Measurements from ENCODE around the gene GUCA1A.
"Not testable (repeated sequence)": the region's sequence is repeated elsewhere in the genome, so short reads cannot be mapped to it uniquely, and the experiment has no call there.

GUCA1A gene

DNA sequence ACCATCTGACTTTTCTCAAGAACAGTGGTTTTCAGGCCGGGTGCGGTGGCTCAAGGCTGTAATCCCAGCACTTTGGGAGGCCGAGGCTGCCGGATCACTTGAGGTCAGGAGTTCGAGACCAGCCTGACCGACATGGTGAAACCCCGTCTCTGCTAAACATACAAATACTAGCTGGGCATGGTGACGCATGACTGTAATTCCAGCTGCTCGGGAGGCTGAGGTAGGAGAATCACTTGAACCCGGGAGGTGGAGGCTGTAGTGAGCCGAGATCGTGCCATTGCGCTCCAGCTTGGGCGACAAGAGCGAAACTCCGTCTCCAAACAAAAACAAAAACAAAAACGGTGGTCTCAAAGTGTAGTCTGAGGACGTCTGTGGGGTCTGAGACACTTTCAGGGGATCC, 43.3 kb downstream of the GUCA1A start:
- DNase-seq, result not testable (repeated sequence)

DNA sequence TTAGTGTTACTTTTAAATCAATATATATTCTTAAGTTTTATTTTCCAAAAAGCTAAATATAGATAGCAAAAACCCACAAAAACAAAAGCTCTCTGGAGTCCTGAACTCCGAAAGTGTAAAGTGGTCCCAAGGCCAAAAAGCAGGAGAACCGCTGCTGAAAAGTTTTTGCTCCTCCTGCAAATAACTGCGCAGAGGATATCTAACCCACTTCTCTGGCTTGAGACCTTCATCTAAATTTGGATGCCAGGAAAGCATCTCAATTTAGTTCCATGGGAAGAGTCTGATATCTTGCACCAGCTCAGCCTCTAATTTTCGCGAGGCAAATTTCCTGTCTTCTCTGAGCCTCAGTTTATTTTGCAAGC, 44.0 kb downstream of the GUCA1A start:
- no peak for DNase-seq

DNA sequence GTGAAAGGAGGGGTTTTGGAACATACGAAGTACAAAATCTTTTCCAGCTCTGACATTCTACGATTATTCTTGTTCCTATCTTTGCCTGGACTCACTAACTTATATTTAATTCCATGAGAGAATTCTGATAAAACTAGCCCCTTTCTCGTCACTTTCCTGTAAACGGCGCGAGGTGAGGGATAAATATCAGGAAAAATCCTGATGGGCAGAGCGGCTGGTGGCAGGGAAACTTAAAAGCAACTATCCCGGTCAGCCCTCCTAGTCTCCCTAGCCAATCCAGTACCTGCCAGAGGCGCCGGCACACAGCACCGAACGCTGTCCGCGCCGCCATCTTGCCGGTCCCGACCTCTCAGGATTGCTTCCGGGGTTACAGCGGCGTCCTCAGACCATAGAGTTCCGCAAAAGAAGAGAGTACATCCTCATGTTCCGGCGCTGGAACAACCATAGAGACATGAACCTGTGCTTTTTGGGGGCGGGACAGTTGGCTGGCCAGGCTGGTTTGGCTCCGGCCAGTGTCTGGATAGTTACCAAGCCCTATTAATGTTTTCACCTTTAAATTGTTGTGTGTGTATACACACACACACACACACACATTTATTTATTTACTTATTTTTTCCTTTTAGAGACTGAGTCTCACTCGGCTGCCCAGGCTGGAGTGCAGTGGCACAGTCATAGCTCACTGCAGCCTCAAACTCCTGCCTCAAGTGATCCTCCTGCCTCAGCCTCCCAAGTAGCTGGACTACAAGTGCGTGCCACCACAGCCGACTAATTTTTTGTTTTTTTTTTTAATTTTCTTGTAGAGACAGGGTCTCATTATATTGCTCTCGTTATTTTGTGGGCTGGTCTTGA, 44.6 kb downstream of the GUCA1A start, which contains the start of gene MRPS10:
TSS of gene MRPS10 (minus strand) at position 343 of the 849 bp plus-strand sequence. CDS start at position 331, 12 bp downstream.
- peak; percentile 95 for DNase-seq

DNA sequence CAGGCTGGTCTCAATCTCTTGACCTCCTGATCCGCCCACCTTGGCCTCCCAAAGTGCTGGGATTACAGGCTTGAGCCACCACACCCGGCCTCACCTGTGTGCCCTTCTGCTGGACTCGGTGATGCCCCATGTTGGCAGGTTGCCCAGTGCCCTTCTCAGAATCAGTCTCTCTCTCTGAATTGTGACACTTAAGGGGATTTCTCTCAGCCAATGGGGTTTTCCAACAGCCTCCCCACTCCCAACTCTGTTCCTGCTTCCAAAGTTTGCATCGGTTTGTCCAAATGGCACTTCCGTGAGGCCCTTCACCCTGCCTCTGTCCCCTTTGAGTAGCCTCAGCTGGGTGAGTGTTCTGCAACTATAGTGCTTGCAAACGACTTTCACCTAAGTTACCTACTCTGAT, 47.6 kb downstream of the GUCA1A start:
- DNase-seq, result no peak

DNA sequence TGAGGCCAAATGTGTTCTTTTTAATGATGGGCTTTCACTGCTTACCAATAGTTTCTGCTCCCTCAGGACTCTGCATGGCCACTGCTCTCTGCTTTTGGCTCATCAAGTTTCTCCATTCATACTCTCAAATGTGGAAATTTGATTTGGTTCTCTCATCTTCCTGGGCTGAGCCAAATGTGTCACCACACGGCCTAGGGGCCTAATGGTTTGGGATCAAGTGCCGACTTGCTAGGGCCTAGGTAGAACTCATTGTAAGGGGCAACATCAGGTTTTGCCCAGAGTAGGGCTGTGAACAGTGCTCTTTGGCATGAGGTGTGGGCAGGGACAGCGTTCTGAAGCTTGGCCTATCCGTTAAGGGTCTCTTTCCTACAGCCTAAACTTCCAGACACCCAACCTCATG, 48.4 kb downstream of the GUCA1A start:
- DNase-seq, result no peak

DNA sequence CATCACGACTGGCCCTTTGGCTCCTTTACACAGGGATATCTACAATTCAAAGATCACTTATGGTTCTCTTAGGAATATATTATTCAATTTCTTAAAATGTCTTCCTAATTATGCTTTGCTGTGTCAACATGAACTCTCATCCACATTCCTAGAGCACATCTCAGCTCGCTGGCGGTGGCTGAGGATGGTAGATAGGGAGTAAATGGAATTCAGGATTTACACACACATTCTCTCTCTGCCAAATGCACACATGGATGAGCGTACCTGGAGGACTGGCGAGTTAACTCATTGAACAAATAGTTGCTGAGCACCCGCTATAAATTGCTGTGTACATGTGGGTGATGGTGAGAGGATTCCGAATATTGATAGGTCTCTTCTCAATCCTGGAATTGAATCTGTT, 49.3 kb downstream of the GUCA1A start:
- DNase-seq, result no peak

DNA sequence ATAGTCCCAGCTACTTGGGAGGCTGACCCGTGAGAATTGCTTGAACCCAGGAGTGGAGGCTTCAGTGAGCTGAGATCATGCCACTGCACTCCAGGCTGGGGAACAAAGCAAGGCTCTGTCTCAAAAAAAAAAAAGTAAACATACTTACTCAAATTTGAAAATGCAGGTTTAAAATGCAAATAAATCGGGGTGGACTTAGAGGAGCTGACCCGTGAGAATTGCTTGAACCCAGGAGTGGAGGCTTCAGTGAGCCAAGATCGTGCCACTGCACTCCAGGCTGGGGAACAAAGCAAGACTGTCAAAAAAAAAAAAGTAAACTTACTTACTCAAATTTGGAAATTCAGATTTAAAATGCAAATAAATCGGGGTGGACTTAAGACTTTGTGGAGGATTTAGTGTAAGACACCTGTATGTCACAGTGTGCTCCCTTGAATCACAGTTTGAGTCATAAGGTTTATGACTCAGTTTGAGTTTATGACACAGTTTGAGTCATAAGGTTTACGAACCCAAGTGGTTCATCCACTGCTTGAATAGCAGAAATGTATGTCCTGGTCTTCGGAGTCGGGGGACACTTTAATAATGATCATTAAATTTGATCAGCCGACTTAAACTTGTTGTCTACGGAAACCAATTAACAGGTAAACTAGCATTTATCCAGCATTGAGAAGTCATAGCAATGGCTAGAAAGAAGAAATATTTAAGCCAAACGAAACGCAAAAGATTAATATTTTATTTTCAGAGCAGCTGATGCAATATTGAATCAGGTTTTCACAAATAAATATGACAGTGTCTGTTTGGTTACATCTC, 51.3 kb downstream of the GUCA1A start:
- peak; percentile 90 for DNase-seq

DNA sequence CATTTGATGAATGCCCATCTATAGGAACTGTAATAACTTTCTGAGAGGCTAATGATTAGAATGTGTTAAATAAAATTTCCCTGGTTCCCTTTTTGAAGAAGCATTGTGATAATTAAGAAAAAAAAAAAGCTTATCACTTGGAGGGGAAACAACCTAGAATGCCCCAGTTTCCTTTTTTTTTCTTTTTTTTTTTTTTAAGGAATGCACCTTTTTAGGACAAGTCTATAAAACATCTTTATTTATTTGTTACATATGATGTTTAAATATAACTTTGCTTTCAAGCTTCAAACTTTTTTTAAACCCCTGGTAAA, 51.8 kb downstream of the GUCA1A start:
- DNase-seq, result no peak

DNA sequence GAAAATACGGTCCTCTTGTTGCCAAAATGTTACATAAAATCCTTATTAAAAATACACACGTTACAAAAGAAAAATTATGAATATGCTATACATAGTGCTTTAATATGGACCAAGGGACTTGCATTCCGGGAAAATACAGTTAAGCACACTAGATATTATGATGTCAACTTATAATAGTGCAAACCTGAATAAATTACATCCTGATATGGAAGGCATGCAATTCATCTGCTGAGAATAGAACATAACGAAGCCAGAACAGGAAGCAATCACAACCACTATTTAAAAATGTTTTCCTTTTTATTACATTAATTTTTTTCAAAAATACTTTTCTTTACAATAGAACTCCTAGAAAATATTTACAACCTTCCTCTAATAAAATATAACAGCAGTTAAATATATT, 52.3 kb downstream of the GUCA1A start:
- DNase-seq, result no peak

DNA sequence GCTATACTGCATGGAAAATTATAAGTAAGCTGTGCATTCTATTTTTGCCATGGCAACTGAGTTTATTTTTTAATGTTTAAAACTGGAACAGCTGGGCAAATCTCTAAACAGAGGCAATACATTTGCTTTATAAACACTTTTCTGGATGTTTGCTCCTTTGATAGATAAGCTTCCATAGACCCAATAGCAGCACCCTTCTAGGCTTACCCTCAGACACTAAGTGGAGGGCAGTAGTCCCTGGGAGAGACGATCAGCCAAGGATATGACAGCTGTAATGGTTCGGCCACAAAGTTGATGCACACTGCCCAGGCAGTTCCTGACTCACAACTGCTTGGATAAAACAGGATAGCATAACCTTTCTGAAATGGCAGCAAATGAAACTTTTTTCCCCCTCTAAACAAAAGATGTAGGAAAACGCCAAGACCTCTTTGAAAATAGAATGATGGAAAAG, 53.0 kb downstream of the GUCA1A start:
- no peak for DNase-seq

DNA sequence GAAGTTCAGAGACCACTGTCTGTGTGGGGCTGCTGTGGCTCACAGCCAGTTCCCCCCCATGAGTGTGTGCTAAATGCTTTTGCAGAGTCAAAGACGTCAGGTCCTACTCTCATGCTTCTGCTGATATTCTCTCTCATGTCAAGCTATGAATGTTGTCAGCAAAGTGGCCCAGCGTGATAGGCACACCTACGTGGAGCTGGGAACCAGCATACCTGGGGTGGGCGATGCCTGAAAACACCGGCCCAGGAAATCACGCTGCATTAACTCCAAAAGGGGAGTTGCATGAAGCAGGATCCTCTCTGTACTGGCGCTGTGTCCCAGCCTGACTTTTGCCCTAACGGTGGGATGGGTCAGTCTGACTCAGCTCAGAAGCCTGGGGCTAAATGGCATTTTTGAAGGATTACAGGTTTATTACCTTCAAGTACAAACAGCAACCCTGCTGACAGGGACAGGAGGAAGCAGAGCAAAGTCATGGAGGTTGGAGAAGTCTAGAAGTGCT, 53.5 kb downstream of the GUCA1A start:
- DNase-seq, result no peak

DNA sequence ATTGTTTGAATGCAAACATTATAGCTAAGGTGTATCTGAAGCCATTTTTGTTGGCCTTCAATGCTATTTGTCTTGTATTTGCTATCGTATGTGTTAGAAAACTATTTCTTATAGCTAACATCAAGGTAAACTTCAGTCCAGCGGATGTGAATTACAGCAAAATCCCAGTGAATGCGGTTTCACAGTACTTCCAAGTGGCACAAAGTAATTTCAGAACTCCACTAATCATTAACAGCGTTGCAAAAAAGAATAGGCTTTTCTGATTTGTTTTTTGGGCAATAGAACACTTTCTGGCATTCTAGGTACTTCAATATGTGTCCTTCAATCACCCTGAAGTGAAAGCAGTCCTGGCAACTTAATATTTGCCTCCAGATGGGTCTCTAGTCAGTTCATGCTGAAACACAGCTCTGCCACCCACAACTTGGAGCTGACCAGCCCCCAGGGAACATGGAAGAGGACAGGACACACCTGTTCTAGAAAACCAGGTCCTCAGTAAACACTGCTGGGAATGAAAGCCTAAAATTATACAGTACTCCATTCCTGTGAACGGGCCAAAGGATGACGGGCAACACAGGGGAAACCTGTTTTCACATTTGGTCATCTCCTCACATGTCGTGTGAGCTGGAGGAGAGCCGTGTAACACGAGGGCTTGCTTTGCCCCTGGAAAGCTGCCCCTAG, 54.1 kb downstream of the GUCA1A start:
- no peak for DNase-seq

DNA sequence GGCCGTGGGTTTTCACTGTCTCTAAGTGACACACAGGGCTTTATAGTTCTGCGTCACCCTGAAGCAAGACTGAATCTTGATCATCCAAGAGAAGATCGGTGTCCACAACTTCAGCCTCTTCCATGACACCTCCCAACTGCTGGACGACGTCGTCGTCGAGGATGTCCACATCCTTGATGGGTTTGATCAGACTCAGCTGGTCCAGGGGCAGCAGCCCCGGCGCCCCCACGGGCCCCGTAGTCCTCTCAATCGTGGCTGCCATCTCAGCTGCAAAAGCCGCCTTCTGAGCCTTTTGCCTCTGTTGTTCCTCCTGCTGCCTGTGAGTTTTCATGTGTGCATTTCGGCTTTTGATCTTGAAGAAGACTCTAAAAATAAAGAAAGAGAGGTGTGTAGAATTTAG, 55.1 kb downstream of the GUCA1A start:
- no peak for DNase-seq

Measured in activated CD4-positive, alpha-beta T cell treated with anti-CD3 and anti-CD28 coated beads, Interleukin-2, Interleukin-6, amounts not matched to agents 100 ng/mL and 50 ng/mL, durations not matched to agents 16 hours and 8 hours (primary cell).